Thyroid gland (tissue), 4 donors: Measurements from ENCODE around the gene CDC37. TPM values are rescaled to one million over a fixed set of nuclear protein-coding genes. Genes with fewer than 3 reads are reported as not detected.

Source experiments
- DNase-seq, 2 donors: peaks; one replicate each; pipeline ENCODE4 v3.0.0-alpha.2; 2019
- H3K27ac ChIP-seq, 3 donors: fragments of 200-600 bp; sonication (generic); 1 replicate in 2 of 3; 2 replicates in 1 of 3; pipeline ENCODE4 v1.5.1; 2016 to 2019; ENCODE audit warnings: mild to moderate bottlenecking in 1 of 3, moderate library complexity in 1 of 3
- H3K27me3 ChIP-seq: fragments of 200-600 bp; sonication (generic); one replicate; pipeline ENCODE4 v1.5.1; 2019
- H3K36me3 ChIP-seq, 2 donors: fragments of 200-600 bp; sonication (generic); one replicate each; pipeline ENCODE4 v1.5.1; 2016 to 2019
- H3K4me1 ChIP-seq, 2 donors: fragments of 200-600 bp; sonication (generic); one replicate each; pipeline ENCODE4 v1.5.1; 2017 to 2019
- H3K4me3 ChIP-seq, 3 donors: fragments of 200-600 bp; sonication (generic); replicated peaks in 1 of 3; 1 replicate in 2 of 3; 2 replicates in 1 of 3; pipeline ENCODE4 v1.5.1; 2016; ENCODE audit warnings: mild to moderate bottlenecking in 1 of 3
- H3K9me3 ChIP-seq: fragments of 200-600 bp; sonication (generic); one replicate; pipeline ENCODE4 v1.5.1; 2017
- CTCF ChIP-seq, 6 experiments: fragments of 200-600 bp in 3 of 6; fragments of 450-650 bp in 3 of 6; sonication (generic) in 3 of 6; IDR thresholded peaks; one replicate each; pipeline ENCODE4 v1.5.1; 2016 to 2019; ENCODE audit warnings: antibody characterized with exemption in 6 of 6, mild to moderate bottlenecking in 2 of 6, inconsistent platforms in 1 of 6, moderate library complexity in 1 of 6
- POLR2A ChIP-seq, 2 donors: fragments of 450-650 bp; IDR thresholded peaks; one replicate each; pipeline ENCODE4 v1.6.1; 2017; ENCODE audit warnings: antibody characterized with exemption in 2 of 2, mild to moderate bottlenecking in 2 of 2, moderate library complexity in 1 of 2
- WGBS, 2 donors: methylation state at CpG; one replicate each; pipeline ENCODE4 v1.1.5; 2017; 5-methylcytosine and 5-hydroxymethylcytosine counted together
- intact Hi-C: fragments of 100-400 bp; cut with DNase I; formaldehyde crosslinking; loops from one replicate; pipeline ENCODE4 v1.15.1; 2023
- total RNA-seq, 4 donors: library from RNA; depleted of rRNA; stranded (reverse); fragments of >200 nt; gene quantifications; one replicate each; pipeline ENCODE4 v1.2.3, GENCODE V29; 2016

The CDC37 gene
- total RNA-seq, 4 donors from 2014 or later, result 99.7 to 154 (median 125) TPM

- WGBS, 2 donors, result 66 to 67% methylated on average over 16 to 17 of the region's 18 CpGs
- Histone ChIP-seq H3K27me3 (peaks cover 6% of the 10 kb centered on the region), H3K4me1 (peaks cover 10 to 15% of the 10 kb centered on the region in 2 donors), H3K4me3 (no peak overlapping the region), H3K9me3 (no peaks in the 10 kb centered on the region), H3K36me3 (no peaks in the 10 kb centered on the region), H3K27ac (no peak overlapping the region)
- DNase-seq, result no peak
- intact Hi-C loops, result loop anchor here (10.0 kb wide), 1 partner anchor 66 kb away; no protein-coding TSS in a partner anchor
- no peak for TF ChIP-seq POLR2A (IDR thresholded peaks at IDR 0.05)
- no peak for TF ChIP-seq CTCF (IDR thresholded peaks at IDR 0.05)
Observed at GRCh38 chr19:10408511-10409283, 5.4 kb upstream of the CDC37 start.

- H3K36me3 ChIP-seq, result no peaks in the 10 kb centered on the region
- intact Hi-C loops, result loop anchor here (10.0 kb wide), 1 partner anchor 68 kb away; no protein-coding TSS in a partner anchor
- no peak overlapping the region for H3K4me3 ChIP-seq
- no peak for DNase-seq
- H3K27me3 ChIP-seq, result peaks cover 6% of the 10 kb centered on the region
- H3K4me1 ChIP-seq, result peaks cover 17 to 20% of the 10 kb centered on the region in 2 donors
- TF ChIP-seq POLR2A (IDR thresholded peaks at IDR 0.05) (no peak), CTCF (IDR thresholded peaks at IDR 0.05) (no peak)
- H3K27ac ChIP-seq, result no peak overlapping the region
- H3K9me3 ChIP-seq, result no peaks in the 10 kb centered on the region
Observed at GRCh38 chr19:10407096-10407495, 3.8 kb upstream of the CDC37 start.

GRCh38 chr19:10406191-10406590 is 2.8 kb upstream of the CDC37 start:
- no peak for TF ChIP-seq CTCF (IDR thresholded peaks at IDR 0.05)
- no peak for TF ChIP-seq POLR2A (IDR thresholded peaks at IDR 0.05)
- H3K27ac ChIP-seq, result no peak overlapping the region
- no peaks in the 10 kb centered on the region for H3K36me3 ChIP-seq
- H3K27me3 ChIP-seq, result peaks cover 6% of the 10 kb centered on the region
- no peak for DNase-seq
- 79 to 82% methylated on average over 6 of the region's 6 CpGs for WGBS, 2 donors
- intact Hi-C loops, result loop anchor here (10.0 kb wide), 1 partner anchor 69 kb away; no protein-coding TSS in a partner anchor
- H3K9me3 ChIP-seq, result no peaks in the 10 kb centered on the region
- H3K4me3 ChIP-seq, result no peak overlapping the region
- H3K4me1 ChIP-seq, result peaks cover 24 to 29% of the 10 kb centered on the region in 2 donors

GRCh38 chr19:10404888-10405820 is 1.8 kb upstream of the CDC37 start:
- Histone ChIP-seq H3K27ac (no peak overlapping the region), H3K27me3 (peaks cover 6% of the 10 kb centered on the region), H3K9me3 (no peaks in the 10 kb centered on the region), H3K36me3 (no peaks in the 10 kb centered on the region), H3K4me1 (peaks cover 25 to 35% of the 10 kb centered on the region in 2 donors), H3K4me3 (no peak overlapping the region)
- no peak for TF ChIP-seq POLR2A (IDR thresholded peaks at IDR 0.05)
- no peak for TF ChIP-seq CTCF (IDR thresholded peaks at IDR 0.05)
- no peak for DNase-seq
- intact Hi-C loops, result loop anchor here (10.0 kb wide), 1 partner anchor 70 kb away; no protein-coding TSS in a partner anchor
- 7 to 8% methylated on average over 27 to 33 of the region's 43 CpGs for WGBS, 2 donors
